ENCODE measurements around the gene HADHB.
"Not testable (repeated sequence)": the region's sequence is repeated elsewhere in the genome, so short reads cannot be mapped to it uniquely, and the experiment has no call there.

Gene HADHB

DNA sequence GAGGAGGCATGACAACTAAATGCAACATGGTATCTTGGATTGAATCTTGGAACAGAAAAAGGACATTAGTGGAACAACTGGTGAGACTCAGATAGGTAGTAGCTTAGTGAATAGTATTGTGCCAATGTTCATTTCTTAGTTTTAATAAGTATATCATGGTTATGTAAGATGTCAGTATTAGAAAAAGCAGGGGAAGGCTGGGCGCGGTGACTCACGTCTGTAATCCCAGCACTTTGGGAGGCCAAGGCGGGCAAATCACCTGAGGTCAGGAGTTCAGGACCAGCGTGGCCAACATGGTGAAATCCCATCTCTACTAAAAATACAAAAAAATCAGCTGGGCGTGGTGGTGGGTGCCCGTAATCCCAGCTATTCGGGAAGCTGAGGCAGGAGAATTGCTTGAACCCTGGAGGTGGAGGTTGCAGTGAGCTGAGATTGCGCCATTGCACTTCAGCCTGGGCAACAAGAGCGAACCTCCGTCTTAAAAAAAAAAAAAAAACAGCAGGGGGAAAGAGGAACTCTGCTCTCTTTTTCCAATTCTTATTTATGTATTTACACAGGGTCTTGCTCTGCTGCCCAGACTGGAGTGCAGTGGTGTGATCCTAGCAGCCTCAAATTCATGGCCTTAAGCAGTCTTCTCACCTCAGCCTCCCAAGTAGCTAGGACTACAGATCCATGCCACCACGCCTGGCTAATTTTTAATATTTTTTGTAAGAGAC is 24.1 kb downstream of the HADHB start:
- not testable (repeated sequence) for H3K9me3 Mint-ChIP-seq, H3K27ac Mint-ChIP-seq, DNase-seq, H3K27me3 Mint-ChIP-seq, ATAC-seq, H3K4me3 Mint-ChIP-seq
- peaks cover 13% of the 10 kb centered on the region for H3K4me1 Mint-ChIP-seq
- H3K36me3 Mint-ChIP-seq (ENCODE audit: low read depth): peaks cover 11% of the 10 kb centered on the region

- Mint-ChIP-seq H3K36me3 (ENCODE audit: low read depth) (peaks cover 9% of the 10 kb centered on the region), H3K4me1 (peaks cover 13% of the 10 kb centered on the region), H3K9me3 (no peaks in the 10 kb centered on the region), H3K4me3 (no peak overlapping the region), H3K27me3 (no peaks in the 10 kb centered on the region), H3K27ac (peak overlapping the region; percentile 47)
- no peak for ATAC-seq
- no peak for DNase-seq
Observed at GRCh38 chr2:26269571-26270158, 24.9 kb downstream of the HADHB start.

DNA sequence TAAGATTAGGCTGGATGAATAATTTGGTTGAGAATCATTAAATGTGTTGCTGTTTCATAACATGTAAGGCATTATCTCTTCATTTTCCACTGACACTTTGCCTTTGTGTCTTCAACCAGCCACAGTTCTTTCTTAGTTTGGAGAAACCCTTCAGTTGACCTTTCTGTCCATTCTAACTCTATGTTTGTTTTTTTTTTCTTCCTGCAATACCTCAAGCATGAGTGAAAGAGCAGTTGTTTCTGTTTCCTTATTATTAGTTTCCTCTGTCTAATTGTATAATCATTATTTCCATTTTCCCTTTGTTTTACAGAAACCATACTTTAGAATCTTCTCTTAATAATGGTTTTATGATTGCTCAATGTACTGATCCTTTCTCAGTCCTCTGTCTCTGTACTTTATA is 25.6 kb downstream of the HADHB start:
- ATAC-seq: no peak
- H3K36me3 Mint-ChIP-seq (ENCODE audit: low read depth): peaks cover 9% of the 10 kb centered on the region
- H3K27me3 Mint-ChIP-seq: no peaks in the 10 kb centered on the region
- H3K9me3 Mint-ChIP-seq: no peaks in the 10 kb centered on the region
- H3K4me1 Mint-ChIP-seq: peaks cover 13% of the 10 kb centered on the region
- peak overlapping the region; percentile 47 for H3K27ac Mint-ChIP-seq
- no peak overlapping the region for H3K4me3 Mint-ChIP-seq
- no peak for DNase-seq

- ATAC-seq: no peak
- Mint-ChIP-seq H3K27me3 (no peaks in the 10 kb centered on the region), H3K9me3 (no peaks in the 10 kb centered on the region), H3K4me1 (peaks cover 13% of the 10 kb centered on the region), H3K36me3 (ENCODE audit: low read depth) (peaks cover 20% of the 10 kb centered on the region), H3K27ac (no peak overlapping the region), H3K4me3 (no peak overlapping the region)
- DNase-seq: no peak
Observed at GRCh38 chr2:26273501-26273900, 28.8 kb downstream of the HADHB start.

- DNase-seq: no peak
- H3K4me1 Mint-ChIP-seq: peaks cover 13% of the 10 kb centered on the region
- no peak for ATAC-seq
- H3K27ac Mint-ChIP-seq: no peak overlapping the region
- H3K9me3 Mint-ChIP-seq: no peaks in the 10 kb centered on the region
- peaks cover 24% of the 10 kb centered on the region for H3K36me3 Mint-ChIP-seq (ENCODE audit: low read depth)
- H3K27me3 Mint-ChIP-seq: no peaks in the 10 kb centered on the region
- no peak overlapping the region for H3K4me3 Mint-ChIP-seq
Observed at GRCh38 chr2:26274058-26274613, 29.4 kb downstream of the HADHB start.

DNA sequence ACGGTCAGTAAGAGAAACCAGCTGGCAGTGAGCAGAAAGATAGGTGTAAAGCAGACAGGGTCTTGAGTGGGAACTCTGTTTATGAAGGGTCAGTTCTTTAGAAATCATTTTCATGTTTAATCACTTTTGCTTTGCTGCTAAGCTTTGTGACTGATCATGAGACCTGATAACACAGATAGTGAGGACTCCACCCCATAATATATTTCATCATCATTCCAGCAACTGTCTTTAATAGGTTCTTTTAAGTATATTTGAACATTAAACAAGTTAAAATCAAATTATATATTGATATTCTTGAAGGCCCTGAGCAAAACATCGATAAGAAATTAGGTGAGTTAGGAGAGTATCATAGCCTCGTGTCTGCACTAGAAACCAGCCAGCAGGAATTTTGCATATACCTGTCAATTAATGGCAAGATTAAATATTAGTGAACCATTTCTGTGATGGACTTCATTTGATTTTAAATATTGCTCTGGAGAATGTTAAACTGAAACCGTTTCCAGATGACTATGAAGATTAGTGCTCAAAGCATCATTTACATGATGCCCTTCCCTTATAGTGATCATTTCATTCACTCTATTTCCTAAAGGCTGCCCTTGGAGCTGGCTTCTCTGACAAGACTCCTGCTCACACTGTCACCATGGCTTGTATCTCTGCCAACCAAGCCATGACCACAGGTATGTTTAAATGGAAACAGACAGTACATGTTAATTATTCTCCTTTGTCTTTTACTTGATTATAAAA is 31.9 kb downstream of the HADHB start:
- H3K9me3 Mint-ChIP-seq: no peaks in the 10 kb centered on the region
- ATAC-seq (no peak), DNase-seq (no peak)
- H3K27me3 Mint-ChIP-seq: no peaks in the 10 kb centered on the region
- H3K4me3 Mint-ChIP-seq: no peak overlapping the region
- H3K27ac Mint-ChIP-seq: no peak overlapping the region
- H3K4me1 Mint-ChIP-seq: no peaks in the 10 kb centered on the region
- H3K36me3 Mint-ChIP-seq (ENCODE audit: low read depth): peaks cover 40% of the 10 kb centered on the region

- DNase-seq (no peak), ATAC-seq (no peak)
- Mint-ChIP-seq H3K9me3 (no peaks in the 10 kb centered on the region), H3K4me1 (no peaks in the 10 kb centered on the region), H3K27ac (no peak overlapping the region), H3K4me3 (no peak overlapping the region), H3K36me3 (ENCODE audit: low read depth) (peaks cover 52% of the 10 kb centered on the region), H3K27me3 (no peaks in the 10 kb centered on the region)
Observed at GRCh38 chr2:26279886-26280285, 35.1 kb downstream of the HADHB start.

DNA sequence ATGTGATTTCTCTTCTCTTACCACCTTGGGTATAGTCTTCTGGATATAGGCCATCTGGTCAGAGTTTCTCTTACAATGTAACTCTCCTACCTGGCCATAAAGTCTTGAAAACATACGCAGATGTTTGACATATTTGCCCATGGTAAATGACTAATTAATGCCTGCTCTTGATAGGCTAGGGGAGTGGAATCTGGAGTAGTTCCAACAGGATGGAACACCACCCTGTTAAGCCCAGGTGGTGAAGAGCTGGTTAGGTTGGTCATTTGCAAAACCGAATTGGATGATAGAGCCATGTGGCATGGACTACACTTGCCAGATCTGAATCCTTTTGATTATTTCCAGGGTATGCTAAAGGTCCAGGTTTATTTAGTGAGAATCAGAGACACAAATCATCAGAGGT is 36.5 kb downstream of the HADHB start:
- Mint-ChIP-seq H3K9me3 (no peaks in the 10 kb centered on the region), H3K36me3 (ENCODE audit: low read depth) (peaks cover 58% of the 10 kb centered on the region), H3K27me3 (no peaks in the 10 kb centered on the region), H3K27ac (no peak overlapping the region), H3K4me1 (no peaks in the 10 kb centered on the region), H3K4me3 (no peak overlapping the region)
- ATAC-seq (no peak), DNase-seq (no peak)

- Mint-ChIP-seq H3K27me3 (no peaks in the 10 kb centered on the region), H3K4me1 (no peaks in the 10 kb centered on the region), H3K27ac (no peak overlapping the region), H3K36me3 (ENCODE audit: low read depth) (peaks cover 50% of the 10 kb centered on the region), H3K9me3 (no peaks in the 10 kb centered on the region), H3K4me3 (no peak overlapping the region)
- DNase-seq (no peak), ATAC-seq (no peak)
Observed at GRCh38 chr2:26283606-26284005, 38.9 kb downstream of the HADHB start.

GRCh38 chr2:26284132-26284531 is 39.4 kb downstream of the HADHB start:
- H3K4me3 Mint-ChIP-seq: no peak overlapping the region
- no peaks in the 10 kb centered on the region for H3K9me3 Mint-ChIP-seq
- H3K36me3 Mint-ChIP-seq (ENCODE audit: low read depth): peaks cover 47% of the 10 kb centered on the region
- ATAC-seq: no peak
- no peaks in the 10 kb centered on the region for H3K4me1 Mint-ChIP-seq
- no peak overlapping the region for H3K27ac Mint-ChIP-seq
- DNase-seq: no peak
- H3K27me3 Mint-ChIP-seq: no peaks in the 10 kb centered on the region

GRCh38 chr2:26285931-26286330 is 41.2 kb downstream of the HADHB start:
- Mint-ChIP-seq H3K27me3 (no peaks in the 10 kb centered on the region), H3K27ac (no peak overlapping the region), H3K9me3 (no peaks in the 10 kb centered on the region), H3K36me3 (ENCODE audit: low read depth) (peaks cover 34% of the 10 kb centered on the region), H3K4me3 (no peak overlapping the region), H3K4me1 (no peaks in the 10 kb centered on the region)
- no peak for DNase-seq
- ATAC-seq: no peak

DNA sequence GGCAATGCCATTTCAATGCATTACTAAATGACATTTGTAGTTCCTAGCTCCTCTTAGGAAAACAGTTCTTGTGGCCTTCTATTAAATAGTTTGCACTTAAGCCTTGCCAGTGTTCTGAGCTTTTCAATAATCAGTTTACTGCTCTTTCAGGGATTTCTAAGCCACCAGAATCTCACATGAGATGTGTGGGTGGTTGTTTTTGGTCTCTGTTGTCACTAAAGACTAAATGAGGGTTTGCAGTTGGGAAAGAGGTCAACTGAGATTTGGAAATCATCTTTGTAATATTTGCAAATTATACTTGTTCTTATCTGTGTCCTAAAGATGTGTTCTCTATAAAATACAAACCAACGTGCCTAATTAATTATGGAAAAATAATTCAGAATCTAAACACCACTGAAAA is 45.3 kb downstream of the HADHB start:
- Mint-ChIP-seq H3K27me3 (no peaks in the 10 kb centered on the region), H3K27ac (no peak overlapping the region), H3K36me3 (ENCODE audit: low read depth) (peaks cover 10% of the 10 kb centered on the region), H3K4me1 (peaks cover 5% of the 10 kb centered on the region), H3K4me3 (no peak overlapping the region), H3K9me3 (no peaks in the 10 kb centered on the region)
- ATAC-seq: no peak
- DNase-seq: no peak

DNA sequence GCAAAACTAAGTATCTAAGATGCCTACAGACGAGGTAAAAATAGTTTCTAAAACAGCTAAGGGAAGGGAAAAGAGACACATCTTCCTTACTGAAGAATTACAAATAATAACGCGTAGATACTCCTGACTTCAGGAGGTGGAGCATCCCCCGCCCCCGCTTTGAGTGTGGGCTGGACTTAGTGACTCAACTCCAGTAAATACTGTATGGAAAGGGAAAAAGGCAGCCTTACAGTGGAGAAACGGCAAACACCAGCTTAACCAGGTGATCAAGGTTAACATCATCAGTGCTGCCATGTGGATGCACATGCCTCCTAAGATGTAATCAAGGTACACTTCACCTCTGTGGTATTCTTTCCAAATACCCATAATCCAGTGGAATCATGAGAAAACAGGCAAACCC is 47.9 kb downstream of the HADHB start:
- DNase-seq (no peak), ATAC-seq (no peak)
- H3K36me3 Mint-ChIP-seq (ENCODE audit: low read depth): no peaks in the 10 kb centered on the region
- H3K27me3 Mint-ChIP-seq: no peaks in the 10 kb centered on the region
- no peak overlapping the region for H3K4me3 Mint-ChIP-seq
- no peaks in the 10 kb centered on the region for H3K9me3 Mint-ChIP-seq
- no peak overlapping the region for H3K27ac Mint-ChIP-seq
- H3K4me1 Mint-ChIP-seq: peaks cover 7% of the 10 kb centered on the region

DNA sequence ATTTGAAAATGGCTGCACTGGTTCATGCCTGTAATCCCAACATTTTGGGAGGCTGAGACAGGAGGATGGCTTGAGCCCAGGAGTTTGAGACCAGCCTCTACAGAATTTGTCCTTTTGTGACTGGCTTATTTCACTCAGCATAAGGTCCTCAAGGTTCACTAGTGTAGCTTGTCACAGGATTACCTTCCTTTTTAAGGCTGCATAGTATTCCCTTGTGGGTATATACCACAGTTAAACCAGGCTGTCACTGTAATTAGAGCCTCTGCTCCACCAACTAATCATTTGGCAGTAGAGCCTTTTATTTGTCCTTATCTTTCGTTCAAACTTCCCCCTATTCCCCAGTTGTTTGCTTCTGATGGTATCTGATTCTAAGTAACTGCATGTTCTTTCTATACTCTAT is 50.8 kb downstream of the HADHB start:
- Mint-ChIP-seq H3K27me3 (no peaks in the 10 kb centered on the region), H3K27ac (no peak overlapping the region), H3K36me3 (ENCODE audit: low read depth) (no peaks in the 10 kb centered on the region), H3K4me1 (peaks cover 7% of the 10 kb centered on the region), H3K4me3 (no peak overlapping the region), H3K9me3 (no peaks in the 10 kb centered on the region)
- ATAC-seq (no peak), DNase-seq (no peak)

DNA sequence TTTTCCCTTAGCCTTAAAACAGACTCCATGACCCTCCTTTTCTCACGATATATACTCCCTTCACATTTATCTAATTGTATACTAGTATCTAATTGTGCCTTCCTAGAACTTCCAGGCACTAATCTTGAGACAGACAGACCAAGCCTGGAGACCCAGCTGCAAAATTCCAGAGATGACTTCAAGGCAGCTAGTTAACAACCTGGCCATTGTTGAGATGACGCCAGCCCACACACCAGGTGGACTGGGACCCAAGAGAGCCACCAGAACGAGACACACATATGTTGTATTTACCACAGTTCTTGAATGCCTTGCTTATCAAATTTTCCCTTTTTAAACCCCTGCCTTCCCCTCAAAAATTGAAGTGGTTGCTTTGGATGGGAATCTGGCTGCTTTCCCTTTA is 52.3 kb downstream of the HADHB start:
- no peak overlapping the region for H3K27ac Mint-ChIP-seq
- no peaks in the 10 kb centered on the region for H3K9me3 Mint-ChIP-seq
- DNase-seq (no peak), ATAC-seq (no peak)
- peaks cover 7% of the 10 kb centered on the region for H3K4me1 Mint-ChIP-seq
- H3K36me3 Mint-ChIP-seq (ENCODE audit: low read depth): no peaks in the 10 kb centered on the region
- no peaks in the 10 kb centered on the region for H3K27me3 Mint-ChIP-seq
- H3K4me3 Mint-ChIP-seq: no peak overlapping the region
